ENCODE data around the gene DAGLA. TPM values are rescaled to one million over a fixed set of nuclear protein-coding genes. Genes with fewer than 3 reads are reported as not detected.

Gene DAGLA
- total RNA-seq, 1 experiment from 2014 or later, result 4.5 TPM

DNA sequence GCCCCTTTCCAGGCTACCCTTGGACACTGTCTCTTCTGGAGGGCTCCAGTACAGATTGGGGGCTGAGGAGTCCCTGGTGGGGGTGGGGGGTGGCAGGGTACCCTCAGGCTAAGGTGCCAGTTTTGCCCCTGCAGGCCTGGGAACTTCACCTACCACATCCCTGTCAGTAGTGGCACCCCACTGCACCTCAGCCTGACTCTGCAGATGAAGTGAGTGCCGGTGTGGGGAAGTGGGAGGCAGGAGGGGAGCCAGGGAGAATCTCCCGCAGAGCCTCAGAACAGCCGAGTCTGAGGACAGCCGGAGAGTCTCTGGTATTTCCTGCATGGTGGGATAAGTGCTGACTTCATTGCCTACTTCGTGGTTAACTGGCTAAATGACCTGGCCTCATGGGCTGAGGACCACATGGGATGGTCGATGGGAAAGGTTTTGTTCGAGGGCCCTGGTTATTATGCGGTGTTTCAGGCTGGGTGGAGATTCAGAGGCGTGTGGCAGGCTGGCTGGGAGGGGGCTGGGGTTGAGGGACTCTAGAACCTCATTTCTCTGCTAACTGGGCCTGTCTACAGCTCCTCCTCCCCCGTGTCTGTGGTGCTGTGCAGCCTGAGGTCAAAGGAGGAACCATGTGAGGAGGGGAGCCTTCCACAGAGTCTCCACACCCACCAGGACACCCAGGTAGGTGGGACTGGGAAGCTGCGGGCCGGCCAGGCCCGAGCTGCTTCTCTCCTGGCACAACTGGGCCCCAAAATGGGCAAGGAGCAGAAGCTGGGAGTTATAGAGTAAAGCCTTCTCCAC is 103.7 kb downstream of the DAGLA start:
- Histone ChIP-seq H2BK15ac (ENCODE audit: low read depth, low read length) (no peak overlapping the region), H2AFZ (ENCODE audit: low read length) (no peak overlapping the region), H4K20me1 (ENCODE audit: control insufficient read depth, insufficient read depth, insufficient read length) (no peaks in the 10 kb centered on the region), H3K56ac (ENCODE audit: insufficient read length, low read depth, low read length) (no peak overlapping the region), H2BK20ac (ENCODE audit: low read depth, low read length, poor library complexity, severe bottlenecking) (no peak overlapping the region), H4K5ac (ENCODE audit: insufficient read length, low read depth, low read length) (no peak overlapping the region), H3K79me1 (ENCODE audit: insufficient read depth, low read depth, low read length, poor library complexity, severe bottlenecking) (no peaks in the 10 kb centered on the region), H3K27me3 (ENCODE audit: insufficient read depth, low read length) (no peaks in the 10 kb centered on the region), H4K91ac (ENCODE audit: insufficient read length, low read depth, low read length) (no peak overlapping the region), H3K14ac (ENCODE audit: insufficient read depth, low read length) (no peak overlapping the region), H3K9ac (ENCODE audit: extremely low read depth, insufficient read length, low read length) (no peak overlapping the region), H3T11ph (ENCODE audit: low read length) (no peak overlapping the region), H2BK5ac (ENCODE audit: insufficient read length, low read length) (no peak overlapping the region), H4K8ac (replicated peaks; ENCODE audit: insufficient read length, low read depth, low read length) (no peak overlapping the region), H3K18ac (ENCODE audit: insufficient read length, low read depth, low read length) (no peak overlapping the region), H3K4me1 (ENCODE audit: insufficient read depth, low read length) (no peaks in the 10 kb centered on the region), H3K23me2 (ENCODE audit: insufficient read length, low read depth, low read length, poor library complexity, severe bottlenecking) (no peaks in the 10 kb centered on the region), H3K4me2 (ENCODE audit: insufficient read depth, insufficient read length, low read length) (no peak overlapping the region), H2AK5ac (ENCODE audit: insufficient read length, low read length) (no peak overlapping the region), H3K79me2 (ENCODE audit: insufficient read depth, low read length) (no peaks in the 10 kb centered on the region), H3K23ac (ENCODE audit: insufficient read length, low read depth, low read length) (no peak overlapping the region), H3K9me3 (ENCODE audit: control insufficient read depth, low read depth, low read length) (no peaks in the 10 kb centered on the region), H3K4ac (ENCODE audit: low read depth, low read length) (no peak overlapping the region), H2BK120ac (ENCODE audit: low read depth, low read length, poor library complexity, severe bottlenecking) (no peak overlapping the region), H3K27ac (ENCODE audit: insufficient read length, low read depth, low read length) (no peak overlapping the region), H2BK12ac (ENCODE audit: insufficient read length, low read depth, low read length) (no peak overlapping the region)
- no CpG with 5 or more reads among the region's 13 CpGs for WGBS (ENCODE audit: extremely low coverage, insufficient read length, low lambda C conversion rate)
- H3K36me3 Mint-ChIP-seq (ENCODE audit: insufficient read depth in 1 of 3, low read depth in 3 of 3), result peaks cover 17 to 56% (median 55%) of the 10 kb centered on the region in 3 experiments
- peak; percentile 29 for DNase-seq
- TF ChIP-seq, protein P1, sequence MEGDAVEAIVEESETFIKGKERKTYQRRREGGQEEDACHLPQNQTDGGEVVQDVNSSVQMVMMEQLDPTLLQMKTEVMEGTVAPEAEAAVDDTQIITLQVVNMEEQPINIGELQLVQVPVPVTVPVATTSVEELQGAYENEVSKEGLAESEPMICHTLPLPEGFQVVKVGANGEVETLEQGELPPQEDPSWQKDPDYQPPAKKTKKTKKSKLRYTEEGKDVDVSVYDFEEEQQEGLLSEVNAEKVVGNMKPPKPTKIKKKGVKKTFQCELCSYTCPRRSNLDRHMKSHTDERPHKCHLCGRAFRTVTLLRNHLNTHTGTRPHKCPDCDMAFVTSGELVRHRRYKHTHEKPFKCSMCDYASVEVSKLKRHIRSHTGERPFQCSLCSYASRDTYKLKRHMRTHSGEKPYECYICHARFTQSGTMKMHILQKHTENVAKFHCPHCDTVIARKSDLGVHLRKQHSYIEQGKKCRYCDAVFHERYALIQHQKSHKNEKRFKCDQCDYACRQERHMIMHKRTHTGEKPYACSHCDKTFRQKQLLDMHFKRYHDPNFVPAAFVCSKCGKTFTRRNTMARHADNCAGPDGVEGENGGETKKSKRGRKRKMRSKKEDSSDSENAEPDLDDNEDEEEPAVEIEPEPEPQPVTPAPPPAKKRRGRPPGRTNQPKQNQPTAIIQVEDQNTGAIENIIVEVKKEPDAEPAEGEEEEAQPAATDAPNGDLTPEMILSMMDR (conservative IDR thresholded peaks at IDR 0.05), result no peak
- H3K9me3 Mint-ChIP-seq, result no peaks in the 10 kb centered on the region
- no peaks in the 10 kb centered on the region for H3K27me3 Mint-ChIP-seq (ENCODE audit: low read depth)
- H3K4me1 Mint-ChIP-seq, result peaks cover 0 to 4% of the 10 kb centered on the region in 2 experiments; a peak in 2 of 4 replicates
- no peak overlapping the region for H3K4me3 Mint-ChIP-seq
- H3K27ac Mint-ChIP-seq, result peak overlapping the region in 2 of 3 experiments; percentile 12 to 82; a peak in 2 of 7 replicates

All from H9 (cell line).